Mesenchymal stem cell (in vitro differentiated cells and primary cell): Measurements from ENCODE around the gene SYMPK.

Source experiments
- DNase-seq: peaks from one replicate; pipeline ENCODE4 v3.0.0-alpha.2; 2013
- H2AFZ ChIP-seq: one replicate; pipeline ENCODE4 v1.6.1; 2013; ENCODE audit warnings: low read depth, mild to moderate bottlenecking, control low read depth, inconsistent platforms, low read length, moderate library complexity
- H2AK5ac ChIP-seq: 2 replicates; pipeline ENCODE4 v1.6.1; 2013; ENCODE audit warnings: low read length, moderate library complexity, mild to moderate bottlenecking, inconsistent platforms; ENCODE audit not compliant: severe bottlenecking
- H2BK120ac ChIP-seq: one replicate; pipeline ENCODE4 v1.6.1; 2013; ENCODE audit warnings: low read depth, mild to moderate bottlenecking, inconsistent platforms, low read length, moderate library complexity
- H2BK12ac ChIP-seq, 2 experiments: one replicate each; pipeline ENCODE4 v1.6.1; 2013; ENCODE audit warnings: inconsistent platforms in 2 of 2, low read length in 2 of 2, mild to moderate bottlenecking in 2 of 2, moderate library complexity in 2 of 2, control low read depth in 1 of 2
- H2BK15ac ChIP-seq: one replicate; pipeline ENCODE4 v1.6.1; 2013; ENCODE audit warnings: mild to moderate bottlenecking, low read depth, inconsistent platforms; ENCODE audit not compliant: poor library complexity, severe bottlenecking
- H2BK5ac ChIP-seq: 2 replicates; pipeline ENCODE4 v1.6.1; 2013; ENCODE audit warnings: low read depth, mild to moderate bottlenecking, low read length, control low read depth, inconsistent platforms; ENCODE audit not compliant: poor library complexity, severe bottlenecking
- H3K14ac ChIP-seq, 2 experiments: one replicate each; pipeline ENCODE4 v1.6.1; 2013; ENCODE audit warnings: inconsistent platforms in 2 of 2, low read length in 2 of 2, control low read depth in 1 of 2, mild to moderate bottlenecking in 1 of 2, moderate library complexity in 1 of 2
- H3K18ac ChIP-seq, 2 experiments: one replicate each; pipeline ENCODE4 v1.6.1; 2013; ENCODE audit warnings: inconsistent platforms in 2 of 2, low read length in 2 of 2, control low read depth in 1 of 2, low read depth in 1 of 2, mild to moderate bottlenecking in 1 of 2
- H3K23ac ChIP-seq, 2 experiments: one replicate each; pipeline ENCODE4 v1.6.1; 2013; ENCODE audit warnings: inconsistent platforms in 2 of 2, low read length in 2 of 2, mild to moderate bottlenecking in 2 of 2, moderate library complexity in 2 of 2, control low read depth in 1 of 2
- H3K27ac ChIP-seq: 2 replicates; pipeline ENCODE4 v1.5.1; 2013; ENCODE audit warnings: mild to moderate bottlenecking, moderate library complexity, low read length, control low read depth, inconsistent platforms; ENCODE audit not compliant: poor library complexity, severe bottlenecking
- H3K27me3 ChIP-seq, 2 experiments: 2 replicates each; pipeline versions ENCODE4 v1.6.1 to v1.7.0; 2013; ENCODE audit warnings: low read length in 2 of 2, mild to moderate bottlenecking in 2 of 2, moderate library complexity in 2 of 2, control low read depth in 1 of 2, inconsistent platforms in 1 of 2; ENCODE audit not compliant: control insufficient read depth in 1 of 2, insufficient read depth in 1 of 2
- H3K36me3 ChIP-seq, 2 experiments: 2 replicates each; pipeline versions ENCODE4 v1.6.1 to v1.7.0; 2013; ENCODE audit warnings: low read length in 2 of 2, control low read depth in 1 of 2, inconsistent platforms in 1 of 2, low read depth in 1 of 2, mild to moderate bottlenecking in 1 of 2; ENCODE audit not compliant: insufficient read depth in 2 of 2, control insufficient read depth in 1 of 2
- H3K4ac ChIP-seq, 2 experiments: one replicate each; pipeline ENCODE4 v1.6.1; 2013; ENCODE audit warnings: inconsistent platforms in 2 of 2, low read length in 2 of 2, mild to moderate bottlenecking in 2 of 2, moderate library complexity in 2 of 2, control low read depth in 1 of 2, low read depth in 1 of 2
- H3K4me1 ChIP-seq: 2 replicates; pipeline ENCODE4 v1.6.1; 2013; ENCODE audit warnings: low read depth, low read length, control low read depth; ENCODE audit not compliant: control insufficient read depth, insufficient read depth
- H3K4me2 ChIP-seq: 2 replicates; pipeline ENCODE4 v1.6.1; 2013; ENCODE audit warnings: low read length, mild to moderate bottlenecking, inconsistent platforms; ENCODE audit not compliant: poor library complexity, severe bottlenecking
- H3K4me3 ChIP-seq, 2 experiments: 2 replicates each; pipeline versions ENCODE4 v1.5.1 to v1.7.0; 2013; ENCODE audit warnings: low read length in 2 of 2, mild to moderate bottlenecking in 2 of 2, control low read depth in 1 of 2, low read depth in 1 of 2; ENCODE audit not compliant: insufficient read depth in 1 of 2
- H3K79me1 ChIP-seq: replicated peaks from 2 replicates; pipeline ENCODE4 v1.6.1; 2013; ENCODE audit warnings: mild to moderate bottlenecking, control low read depth, low read length, inconsistent platforms; ENCODE audit not compliant: poor library complexity, severe bottlenecking
- H3K9ac ChIP-seq: 2 replicates; pipeline ENCODE4 v1.7.0; 2013; ENCODE audit warnings: mild to moderate bottlenecking, low read length, moderate library complexity
- H3K9me3 ChIP-seq: 2 replicates; pipeline ENCODE4 v1.7.0; 2013; ENCODE audit warnings: mild to moderate bottlenecking, low read length; ENCODE audit not compliant: control insufficient read depth
- H4K8ac ChIP-seq: one replicate; pipeline ENCODE4 v1.6.1; 2013; ENCODE audit warnings: inconsistent platforms, mild to moderate bottlenecking, low read length, moderate library complexity
- H4K91ac ChIP-seq: one replicate; pipeline ENCODE4 v1.6.1; 2013; ENCODE audit warnings: mild to moderate bottlenecking, low read length, inconsistent platforms
- WGBS: methylation state at CpG from one replicate; pipeline ENCODE4 v1.1.7; 2013; ENCODE audit warnings: mixed read lengths; 5-methylcytosine and 5-hydroxymethylcytosine counted together

SYMPK gene

DNA sequence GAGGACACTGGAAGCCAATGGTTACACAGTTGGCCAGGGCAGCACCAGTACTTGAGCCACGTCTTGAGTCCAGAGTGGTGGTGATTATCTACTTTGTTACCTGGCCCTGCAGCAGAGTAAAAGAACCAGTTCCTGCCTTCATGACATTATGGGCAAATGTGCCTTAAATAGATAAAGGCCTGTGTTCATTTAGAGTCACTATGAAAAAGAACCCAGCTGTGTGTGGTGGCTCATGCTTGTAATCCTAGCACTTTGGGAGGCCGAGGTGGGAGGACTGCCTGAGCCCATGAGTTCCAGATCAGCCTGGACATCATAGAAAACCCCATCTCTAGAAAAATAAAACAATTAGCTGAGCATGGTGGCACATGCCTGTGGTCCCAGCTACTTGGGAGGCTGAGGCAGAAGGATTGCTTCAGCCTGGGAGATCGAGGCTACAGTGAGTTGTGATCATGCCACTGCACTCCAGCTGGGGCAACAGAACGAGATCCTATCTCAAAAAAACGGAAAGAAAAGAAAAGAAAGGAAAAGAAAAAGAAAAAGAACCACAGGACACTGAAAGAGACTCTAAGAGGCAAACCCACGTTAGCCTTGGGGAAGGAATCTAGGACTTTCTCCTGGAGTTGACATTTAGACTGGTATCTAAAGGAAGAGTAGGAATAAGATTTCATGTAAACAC is 26.4 kb upstream of the SYMPK start:
- H3K4me2 ChIP-seq = no peak overlapping the region
- H2BK5ac ChIP-seq = no peak overlapping the region
- H3K18ac ChIP-seq = no peak overlapping the region
- H2BK15ac ChIP-seq = no peak overlapping the region
- H3K27ac ChIP-seq = no peak overlapping the region
- peaks cover 15% of the 10 kb centered on the region for H3K4me1 ChIP-seq
- no peak overlapping the region for H2AFZ ChIP-seq
- H2BK120ac ChIP-seq = no peak overlapping the region
- DNase-seq = no peak
- 80% methylated on average over 5 of the region's 6 CpGs for WGBS
- no peaks in the 10 kb centered on the region for H3K27me3 ChIP-seq
- no peak overlapping the region for H3K14ac ChIP-seq
- no peak overlapping the region for H3K23ac ChIP-seq
- H4K91ac ChIP-seq = no peak overlapping the region
- no peak overlapping the region for H3K4me3 ChIP-seq
- no peak overlapping the region for H3K4ac ChIP-seq
- H2AK5ac ChIP-seq = no peak overlapping the region
- peaks cover 14% of the 10 kb centered on the region for H3K79me1 ChIP-seq
- no peak overlapping the region for H3K9ac ChIP-seq
- no peak overlapping the region for H2BK12ac ChIP-seq
- H3K9me3 ChIP-seq = no peaks in the 10 kb centered on the region
- H4K8ac ChIP-seq = no peak overlapping the region
- H3K36me3 ChIP-seq = peaks cover 11 to 39% of the 10 kb centered on the region in 2 experiments

DNA sequence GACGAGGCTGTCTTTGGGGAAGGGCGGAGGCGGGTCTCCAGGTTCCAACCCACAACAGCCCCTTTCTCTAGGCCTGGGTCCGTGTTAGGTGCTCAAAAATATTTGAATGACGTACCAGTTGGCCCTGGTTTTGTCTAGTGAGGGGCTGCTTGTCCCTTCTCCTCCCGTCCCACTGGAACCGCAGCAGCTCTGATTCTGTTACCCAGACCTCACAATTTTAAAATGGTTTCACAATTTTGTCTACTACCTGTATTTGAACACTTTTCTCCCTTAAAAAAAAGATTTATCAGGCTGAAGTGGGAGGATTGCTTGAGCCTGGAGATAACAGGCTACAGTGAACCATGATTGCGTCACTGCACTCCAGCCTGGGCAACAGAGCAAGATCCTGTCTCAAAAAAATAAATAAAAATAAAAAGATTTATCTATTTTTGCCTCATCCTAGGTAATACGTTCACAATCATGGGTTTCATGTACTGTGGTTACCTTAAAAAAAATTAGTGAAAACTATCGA is 24.3 kb upstream of the SYMPK start:
- Histone ChIP-seq H2BK15ac (no peak overlapping the region), H2BK120ac (no peak overlapping the region)

DNA sequence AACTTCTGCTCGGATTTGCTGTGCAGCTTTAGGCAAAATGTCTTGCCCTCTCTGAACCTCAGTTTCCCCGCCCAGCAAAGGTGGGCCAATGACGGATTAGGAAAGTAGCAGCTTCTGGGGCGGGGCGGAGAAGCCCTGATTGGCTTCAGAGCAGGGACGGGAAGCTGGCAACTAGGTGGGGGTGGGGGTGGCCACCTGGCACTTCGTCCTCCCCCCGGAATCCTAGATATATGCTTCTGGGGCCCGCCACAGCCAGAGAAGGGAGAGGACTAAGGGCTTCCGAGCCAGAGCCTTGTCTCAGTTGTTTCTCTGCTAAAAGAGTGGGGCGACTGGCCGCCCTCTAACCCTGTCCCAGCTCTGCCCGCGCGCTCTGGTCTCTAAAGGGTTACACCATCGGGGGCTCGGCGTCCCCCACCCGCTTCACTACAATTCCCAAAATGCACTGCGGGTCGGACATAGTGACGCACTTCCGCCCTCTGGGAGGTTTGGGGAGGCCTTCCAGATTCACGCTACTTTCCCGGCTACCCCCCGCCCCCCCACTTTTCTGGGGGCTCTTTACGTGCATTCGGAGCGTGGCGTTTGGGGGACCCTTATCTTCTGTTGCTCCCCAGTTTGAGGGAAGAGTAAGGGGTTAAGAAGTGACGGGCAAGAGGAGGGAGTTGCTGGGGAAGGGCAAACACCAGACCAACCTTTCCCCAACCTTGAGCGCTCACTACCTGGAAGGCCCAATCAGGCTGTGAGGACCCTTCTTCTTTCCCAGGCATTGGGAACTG is 23.7 kb upstream of the SYMPK start:
- peak; percentile 97 for DNase-seq
- Histone ChIP-seq H2AFZ (peak overlapping the region; percentile 62), H2AK5ac (no peak overlapping the region), H3K4me2 (peak overlapping the region; percentile 80), H3K79me1 (peaks cover 19% of the 10 kb centered on the region), H4K8ac (peak overlapping the region; percentile 78), H3K4ac (peak overlapping the region; percentile 18 to 85), H2BK12ac (no peak overlapping the region), H3K18ac (peak overlapping the region; percentile 59 to 93), H4K91ac (no peak overlapping the region), H3K9ac (peak overlapping the region; percentile 99), H3K36me3 (peaks cover 14 to 37% of the 10 kb centered on the region in 2 experiments), H3K4me1 (peaks cover 40% of the 10 kb centered on the region), H3K23ac (no peak overlapping the region), H3K4me3 (peak overlapping the region; percentile 80 to 88), H3K14ac (no peak overlapping the region), H3K27ac (peak overlapping the region; percentile 94), H2BK120ac (peak overlapping the region; percentile 54), H3K27me3 (no peaks in the 10 kb centered on the region), H2BK5ac (peak overlapping the region; percentile 53), H2BK15ac (no peak overlapping the region), H3K9me3 (no peaks in the 10 kb centered on the region)
- WGBS = 5% methylated on average over 27 of the region's 32 CpGs

More for the DNA sequence above, 24.3 kb upstream of the SYMPK start:
- Histone ChIP-seq H3K18ac (peak overlapping the region; percentile 16 to 31), H3K4me1 (peaks cover 34% of the 10 kb centered on the region), H4K91ac (no peak overlapping the region), H3K4me2 (peak overlapping the region; percentile 80), H2BK12ac (no peak overlapping the region), H3K9me3 (no peaks in the 10 kb centered on the region), H3K9ac (peak overlapping the region; percentile 99), H3K4me3 (peak overlapping the region; percentile 26 to 88), H3K4ac (peak overlapping the region; percentile 18 to 85), H2AFZ (peak overlapping the region; percentile 46), H2BK5ac (no peak overlapping the region), H3K36me3 (peaks cover 17 to 43% of the 10 kb centered on the region in 2 experiments), H3K27ac (no peak overlapping the region), H4K8ac (peak overlapping the region; percentile 78), H3K27me3 (no peaks in the 10 kb centered on the region), H2AK5ac (no peak overlapping the region), H3K79me1 (peaks cover 21% of the 10 kb centered on the region), H3K23ac (no peak overlapping the region), H3K14ac (no peak overlapping the region)
- no peak for DNase-seq
- 52% methylated on average over 9 of the region's 10 CpGs for WGBS
